ENCODE results near the gene ACSM5. TPM values are rescaled to one million over a fixed set of nuclear protein-coding genes. Genes with fewer than 3 reads are reported as not detected.

The ACSM5 gene
- total RNA-seq, 1 donor from 2014 or later = not detected

DNA sequence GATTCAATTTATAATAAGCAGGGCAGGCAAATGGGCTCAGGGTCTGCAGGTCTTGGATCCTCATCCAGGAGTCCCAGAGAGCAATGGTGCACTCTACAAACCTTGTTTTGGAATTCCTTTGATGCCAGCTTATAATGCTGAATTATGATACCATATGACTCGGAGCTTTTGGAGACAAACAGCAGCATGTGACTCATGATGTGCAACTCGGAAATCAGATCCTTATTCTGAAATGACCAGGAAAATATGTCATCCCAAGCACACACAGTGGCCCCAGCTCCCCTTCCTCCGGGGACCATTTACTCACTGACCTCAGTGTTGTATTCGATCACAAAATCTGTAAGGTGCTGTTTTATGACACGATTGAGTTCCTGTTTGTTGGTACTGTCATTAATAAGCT is 36.6 kb upstream of the ACSM5 start:
- DNase-seq (ENCODE audit: low spot score) = no peak
- Mint-ChIP-seq H3K36me3 (ENCODE audit: low read depth, unreplicated experiment) (no peaks in the 10 kb centered on the region), H3K27me3 (ENCODE audit: unreplicated experiment) (no peaks in the 10 kb centered on the region), H3K4me1 (ENCODE audit: unreplicated experiment) (no peaks in the 10 kb centered on the region), H3K27ac (ENCODE audit: unreplicated experiment) (no peak overlapping the region), H3K4me3 (ENCODE audit: unreplicated experiment) (no peak overlapping the region), H3K9me3 (ENCODE audit: unreplicated experiment) (no peaks in the 10 kb centered on the region)
- TF ChIP-seq, protein P1, sequence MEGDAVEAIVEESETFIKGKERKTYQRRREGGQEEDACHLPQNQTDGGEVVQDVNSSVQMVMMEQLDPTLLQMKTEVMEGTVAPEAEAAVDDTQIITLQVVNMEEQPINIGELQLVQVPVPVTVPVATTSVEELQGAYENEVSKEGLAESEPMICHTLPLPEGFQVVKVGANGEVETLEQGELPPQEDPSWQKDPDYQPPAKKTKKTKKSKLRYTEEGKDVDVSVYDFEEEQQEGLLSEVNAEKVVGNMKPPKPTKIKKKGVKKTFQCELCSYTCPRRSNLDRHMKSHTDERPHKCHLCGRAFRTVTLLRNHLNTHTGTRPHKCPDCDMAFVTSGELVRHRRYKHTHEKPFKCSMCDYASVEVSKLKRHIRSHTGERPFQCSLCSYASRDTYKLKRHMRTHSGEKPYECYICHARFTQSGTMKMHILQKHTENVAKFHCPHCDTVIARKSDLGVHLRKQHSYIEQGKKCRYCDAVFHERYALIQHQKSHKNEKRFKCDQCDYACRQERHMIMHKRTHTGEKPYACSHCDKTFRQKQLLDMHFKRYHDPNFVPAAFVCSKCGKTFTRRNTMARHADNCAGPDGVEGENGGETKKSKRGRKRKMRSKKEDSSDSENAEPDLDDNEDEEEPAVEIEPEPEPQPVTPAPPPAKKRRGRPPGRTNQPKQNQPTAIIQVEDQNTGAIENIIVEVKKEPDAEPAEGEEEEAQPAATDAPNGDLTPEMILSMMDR (IDR thresholded peaks at IDR 0.05; ENCODE audit: unreplicated experiment) = no peak

DNA sequence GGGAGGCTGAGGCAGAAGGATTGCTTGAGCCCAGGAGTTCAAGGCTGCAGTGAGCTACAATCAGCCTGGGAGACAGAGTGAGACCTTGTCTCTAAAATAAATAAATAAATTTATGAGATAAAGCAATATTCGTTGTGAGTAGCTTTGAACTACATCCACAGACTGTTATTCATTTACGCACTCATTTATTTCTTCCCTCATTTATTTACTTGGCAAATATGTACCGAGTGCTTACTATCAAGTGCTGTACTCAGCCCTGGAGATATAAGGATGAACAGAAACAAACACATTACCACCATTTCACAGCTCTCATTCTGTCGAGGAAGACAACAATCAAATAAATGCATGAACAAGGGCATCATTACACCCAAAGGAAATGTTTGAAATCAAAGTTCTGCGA is 32.2 kb upstream of the ACSM5 start:
- Mint-ChIP-seq H3K27ac (ENCODE audit: unreplicated experiment) (no peak overlapping the region), H3K27me3 (ENCODE audit: unreplicated experiment) (no peaks in the 10 kb centered on the region), H3K36me3 (ENCODE audit: low read depth, unreplicated experiment) (no peaks in the 10 kb centered on the region), H3K4me1 (ENCODE audit: unreplicated experiment) (no peaks in the 10 kb centered on the region), H3K9me3 (ENCODE audit: unreplicated experiment) (no peaks in the 10 kb centered on the region), H3K4me3 (ENCODE audit: unreplicated experiment) (no peak overlapping the region)
- DNase-seq (ENCODE audit: low spot score) = no peak
- TF ChIP-seq, protein P1 (IDR thresholded peaks at IDR 0.05; ENCODE audit: unreplicated experiment) = no peak

DNA sequence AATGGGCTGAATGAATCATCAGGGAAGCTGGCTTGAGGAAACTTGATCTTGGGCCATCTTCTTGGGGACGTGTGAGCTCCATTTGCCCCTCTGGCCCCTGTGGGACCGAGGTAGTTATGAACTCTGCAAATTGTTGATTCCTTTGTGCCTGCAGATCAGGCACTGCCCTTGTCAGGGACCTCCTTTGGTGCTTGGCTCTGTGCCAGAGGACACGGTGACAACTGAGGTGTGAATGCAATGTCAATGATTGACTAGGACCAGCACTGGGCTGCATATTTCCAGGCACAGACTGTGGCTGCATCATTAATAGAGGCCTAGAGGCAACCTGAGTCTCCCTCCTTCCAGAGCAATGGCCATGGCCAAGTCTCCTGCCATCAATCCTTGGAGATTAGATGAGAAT is 28.6 kb upstream of the ACSM5 start:
- Mint-ChIP-seq H3K27ac (ENCODE audit: unreplicated experiment) (no peak overlapping the region), H3K4me1 (ENCODE audit: unreplicated experiment) (no peaks in the 10 kb centered on the region), H3K36me3 (ENCODE audit: low read depth, unreplicated experiment) (no peaks in the 10 kb centered on the region), H3K27me3 (ENCODE audit: unreplicated experiment) (peaks cover 2% of the 10 kb centered on the region), H3K9me3 (ENCODE audit: unreplicated experiment) (no peaks in the 10 kb centered on the region), H3K4me3 (ENCODE audit: unreplicated experiment) (no peak overlapping the region)
- TF ChIP-seq, protein P1 (IDR thresholded peaks at IDR 0.05; ENCODE audit: unreplicated experiment) = no peak
- DNase-seq (ENCODE audit: low spot score) = no peak

DNA sequence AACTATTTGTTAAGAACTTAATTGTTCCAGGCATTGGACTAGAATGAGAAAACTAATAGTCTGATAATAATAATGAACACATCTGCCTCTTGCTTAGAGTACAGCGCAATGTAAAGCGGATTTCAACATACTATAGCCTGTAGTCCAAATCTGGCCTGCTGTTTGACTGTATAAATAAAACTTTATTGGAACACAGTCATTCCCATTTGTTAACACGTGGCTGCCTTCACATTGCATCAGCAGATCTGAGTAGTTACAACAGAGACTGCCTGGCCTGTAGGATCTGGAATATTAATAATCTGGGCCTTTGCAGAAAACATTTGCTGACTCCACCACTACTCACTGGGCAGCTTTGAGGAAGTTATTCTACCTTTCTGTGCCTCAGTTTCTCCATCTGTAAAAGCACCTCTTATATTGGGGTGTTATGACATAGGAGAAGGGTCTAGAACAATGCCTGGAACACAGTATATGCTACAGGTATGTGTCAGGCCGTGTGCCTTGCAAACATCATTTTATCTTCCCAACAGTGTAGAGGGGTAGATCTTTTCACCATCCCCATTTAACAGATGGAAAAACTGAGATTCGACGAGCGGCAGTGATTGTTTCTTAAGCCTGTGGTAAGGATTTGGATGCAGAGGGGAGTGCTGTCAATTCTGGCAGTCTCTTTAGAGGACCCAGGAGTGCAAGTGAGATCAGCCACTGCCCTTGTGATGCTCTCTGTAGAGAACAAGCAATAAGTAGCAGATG is 27.0 kb upstream of the ACSM5 start:
- no peak for DNase-seq (ENCODE audit: low spot score)
- Mint-ChIP-seq H3K4me3 (ENCODE audit: unreplicated experiment) (no peak overlapping the region), H3K9me3 (ENCODE audit: unreplicated experiment) (no peaks in the 10 kb centered on the region), H3K27ac (ENCODE audit: unreplicated experiment) (no peak overlapping the region), H3K4me1 (ENCODE audit: unreplicated experiment) (no peaks in the 10 kb centered on the region), H3K27me3 (ENCODE audit: unreplicated experiment) (peaks cover 2% of the 10 kb centered on the region), H3K36me3 (ENCODE audit: low read depth, unreplicated experiment) (no peaks in the 10 kb centered on the region)
- TF ChIP-seq, protein P1 (IDR thresholded peaks at IDR 0.05; ENCODE audit: unreplicated experiment) = no peak

Measured in endothelial cell (in vitro differentiated cells).